Astrocyte of the cerebellum (primary cell): ENCODE measurements around the gene TTC39A.

Experiments
- DNase-seq: peaks from one replicate; pipeline ENCODE4 v3.0.0-alpha.2; 2011; ENCODE audit warnings: low read depth
- H3K4me3 ChIP-seq: 2 replicates; pipeline ENCODE4 v1.5.1; 2011; ENCODE audit warnings: mild to moderate bottlenecking, low read depth, low read length, moderate library complexity
- in situ Hi-C: cut with HindIII; loops from 2 replicates; pipeline ENCODE4 v1.10.0; 2017; ENCODE audit warnings: low sequenced_read_pairs
- TF ChIP-seq, protein P1 (sequence below): IDR thresholded peaks from 2 replicates; pipeline ENCODE4 v1.5.1; 2012; ENCODE audit warnings: low read length, low read depth, moderate library complexity, mild to moderate bottlenecking; ENCODE audit errors: missing control alignments

TTC39A gene

DNA sequence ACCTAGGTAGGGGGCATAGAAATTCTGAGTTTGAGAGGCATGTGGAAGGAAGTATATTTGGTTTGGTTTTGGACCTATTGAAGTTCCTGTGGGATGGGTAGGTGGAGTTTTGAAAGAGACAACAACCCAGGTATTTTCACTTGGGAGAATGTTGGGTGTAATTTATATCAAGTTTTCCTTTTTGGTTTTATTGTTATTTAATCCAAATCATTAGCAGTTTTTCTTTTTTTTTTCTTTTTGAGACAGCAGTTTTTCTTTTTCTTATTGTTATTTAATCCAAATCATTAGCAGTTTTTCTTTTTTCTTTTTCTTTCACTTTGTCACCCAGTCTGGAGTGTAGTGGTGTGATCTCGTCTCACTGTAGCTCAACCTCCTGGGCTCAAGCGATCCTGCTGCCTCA lies 64.2 kb downstream of the TTC39A start:
- in situ Hi-C loops, result no loop called here
- TF ChIP-seq, protein P1, sequence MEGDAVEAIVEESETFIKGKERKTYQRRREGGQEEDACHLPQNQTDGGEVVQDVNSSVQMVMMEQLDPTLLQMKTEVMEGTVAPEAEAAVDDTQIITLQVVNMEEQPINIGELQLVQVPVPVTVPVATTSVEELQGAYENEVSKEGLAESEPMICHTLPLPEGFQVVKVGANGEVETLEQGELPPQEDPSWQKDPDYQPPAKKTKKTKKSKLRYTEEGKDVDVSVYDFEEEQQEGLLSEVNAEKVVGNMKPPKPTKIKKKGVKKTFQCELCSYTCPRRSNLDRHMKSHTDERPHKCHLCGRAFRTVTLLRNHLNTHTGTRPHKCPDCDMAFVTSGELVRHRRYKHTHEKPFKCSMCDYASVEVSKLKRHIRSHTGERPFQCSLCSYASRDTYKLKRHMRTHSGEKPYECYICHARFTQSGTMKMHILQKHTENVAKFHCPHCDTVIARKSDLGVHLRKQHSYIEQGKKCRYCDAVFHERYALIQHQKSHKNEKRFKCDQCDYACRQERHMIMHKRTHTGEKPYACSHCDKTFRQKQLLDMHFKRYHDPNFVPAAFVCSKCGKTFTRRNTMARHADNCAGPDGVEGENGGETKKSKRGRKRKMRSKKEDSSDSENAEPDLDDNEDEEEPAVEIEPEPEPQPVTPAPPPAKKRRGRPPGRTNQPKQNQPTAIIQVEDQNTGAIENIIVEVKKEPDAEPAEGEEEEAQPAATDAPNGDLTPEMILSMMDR, result no peak
- no peak for DNase-seq
- no peak overlapping the region for H3K4me3 ChIP-seq

- H3K4me3 ChIP-seq, result no peak overlapping the region
- in situ Hi-C loops, result no loop called here
- TF ChIP-seq, protein P1, result no peak
- no peak for DNase-seq
Measured at GRCh38 chr1:51265618-51266017, 64.7 kb downstream of the TTC39A start.

DNA sequence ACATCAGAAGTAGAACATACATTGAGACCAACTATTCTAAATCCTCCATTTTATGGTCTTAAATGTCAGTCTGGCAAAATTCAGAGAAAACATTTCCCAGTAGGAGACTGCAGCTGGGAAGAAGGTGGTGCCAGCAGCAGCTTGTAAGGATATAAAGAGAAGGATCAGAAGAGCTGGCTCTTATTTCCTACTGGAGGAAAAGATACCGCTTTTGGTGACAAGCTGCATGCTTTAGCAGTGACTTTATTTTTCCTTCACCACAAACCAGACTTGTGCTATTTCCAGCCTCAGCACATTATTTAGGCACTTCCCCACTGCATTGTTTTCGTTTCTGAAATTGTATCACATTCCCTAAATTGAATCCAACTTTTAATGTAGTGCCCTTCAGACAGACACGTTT lies 65.9 kb downstream of the TTC39A start:
- in situ Hi-C loops, result no loop called here
- peak; percentile 93 for DNase-seq
- no peak overlapping the region for H3K4me3 ChIP-seq
- TF ChIP-seq, protein P1, result no peak

DNA sequence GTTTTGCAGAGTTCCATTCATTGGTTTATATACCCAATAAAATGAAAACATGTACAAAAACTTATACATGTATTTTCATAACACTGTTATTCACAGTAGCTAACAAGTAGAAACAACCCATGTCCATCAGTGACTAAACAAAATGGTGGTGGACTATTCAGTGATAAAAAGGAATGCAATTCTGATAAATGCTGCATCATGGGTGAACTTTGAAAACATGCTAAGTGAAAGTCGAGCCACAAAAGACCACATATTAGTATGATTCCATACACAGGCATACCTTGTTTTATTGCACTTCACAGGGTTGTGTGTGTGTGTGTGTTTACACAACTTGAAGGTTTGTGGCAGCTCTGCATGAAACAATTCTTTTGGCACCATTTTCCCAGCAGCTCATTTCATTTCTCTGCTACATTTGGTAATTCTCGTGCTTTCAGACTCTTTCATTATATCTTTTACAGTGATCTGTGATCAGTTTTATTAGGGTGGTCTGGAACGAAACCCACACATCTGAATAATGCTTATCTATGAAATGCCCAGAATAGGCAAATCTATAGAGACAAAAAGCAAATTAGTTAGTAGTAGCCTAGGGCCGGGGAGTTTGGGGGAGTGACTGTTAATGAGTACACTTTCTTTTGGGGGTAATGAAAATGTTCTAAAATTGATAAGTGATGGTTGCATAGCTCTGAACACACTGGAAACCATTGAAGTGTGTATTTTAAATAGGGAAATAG lies 67.0 kb downstream of the TTC39A start:
- H3K4me3 ChIP-seq, result no peak overlapping the region
- no peak for DNase-seq
- in situ Hi-C loops, result no loop called here
- TF ChIP-seq, protein P1, result no peak

- TF ChIP-seq, protein P1, result no peak
- H3K4me3 ChIP-seq, result no peak overlapping the region
- in situ Hi-C loops, result no loop called here
- no peak for DNase-seq
Measured at GRCh38 chr1:51255331-51255730, 75.0 kb downstream of the TTC39A start.

DNA sequence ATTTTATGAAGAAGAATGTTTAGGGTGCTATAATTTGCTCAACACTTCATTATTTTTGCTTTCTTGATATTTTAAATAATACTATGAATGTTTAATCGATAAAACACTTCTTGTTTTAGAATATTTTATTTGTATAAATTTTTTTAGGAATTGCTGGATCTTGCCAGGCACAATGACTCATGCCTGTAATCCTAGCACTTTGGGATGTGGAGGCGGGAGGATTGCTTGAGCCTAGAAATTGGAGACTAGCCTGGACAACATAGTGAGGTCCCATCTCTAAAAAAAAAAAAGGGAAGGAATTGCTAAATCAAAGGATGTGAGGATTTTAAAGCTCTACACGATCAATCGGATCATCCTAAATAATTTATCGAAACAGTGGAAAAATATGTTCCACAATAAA lies 76.7 kb downstream of the TTC39A start:
- no peak overlapping the region for H3K4me3 ChIP-seq
- no peak for DNase-seq
- TF ChIP-seq, protein P1, result no peak
- in situ Hi-C loops, result no loop called here
